ENCODE data around the gene CCNG2. TPM values are rescaled to one million over a fixed set of nuclear protein-coding genes. Genes with fewer than 3 reads are reported as not detected.

CCNG2 gene
- polyA plus RNA-seq, 4 donors = 137 to 146 (median 140) TPM

- DNase-seq (ENCODE audit: low read depth in 4 of 4, low spot score in 2 of 4) = no peak
Observed at GRCh38 chr4:77146186-77147078, 10.6 kb upstream of the CCNG2 start.

GRCh38 chr4:77147079-77147782, 9.8 kb upstream of the CCNG2 start:
- no peak for DNase-seq (ENCODE audit: low read depth in 4 of 4, low spot score in 2 of 4)

- DNase-seq (ENCODE audit: low read depth in 4 of 4, low spot score in 2 of 4) = no peak
Observed at GRCh38 chr4:77148078-77148477, 8.9 kb upstream of the CCNG2 start.

- no peak for DNase-seq (ENCODE audit: low read depth in 4 of 4, low spot score in 2 of 4)
Observed at GRCh38 chr4:77149789-77150188, 7.2 kb upstream of the CCNG2 start.

GRCh38 chr4:77151241-77151640, 5.8 kb upstream of the CCNG2 start:
- DNase-seq (ENCODE audit: low read depth in 4 of 4, low spot score in 2 of 4) = no peak

- DNase-seq (ENCODE audit: low read depth in 4 of 4, low spot score in 2 of 4) = no peak
Observed at GRCh38 chr4:77152421-77152820, 4.6 kb upstream of the CCNG2 start.

GRCh38 chr4:77153006-77153405, 4.0 kb upstream of the CCNG2 start:
- no peak for DNase-seq (ENCODE audit: low read depth in 4 of 4, low spot score in 2 of 4)

GRCh38 chr4:77154065-77154464, 2.9 kb upstream of the CCNG2 start:
- DNase-seq (ENCODE audit: low read depth in 4 of 4, low spot score in 2 of 4) = no peak

GRCh38 chr4:77154761-77155499, 2.1 kb upstream of the CCNG2 start:
- no peak for DNase-seq (ENCODE audit: low read depth in 4 of 4, low spot score in 2 of 4)

GRCh38 chr4:77155631-77156452, 1.2 kb upstream of the CCNG2 start:
- no peak for DNase-seq (ENCODE audit: low read depth in 4 of 4, low spot score in 2 of 4)

- DNase-seq (ENCODE audit: low read depth in 4 of 4, low spot score in 2 of 4) = peak; percentile 100
Observed at GRCh38 chr4:77156533-77156911, 485 bp upstream of the CCNG2 start.

- peak; percentile 74 to 90 (median 80) for DNase-seq (ENCODE audit: low read depth in 4 of 4, low spot score in 2 of 4)
Observed at GRCh38 chr4:77157859-77158486, 966 bp downstream of the CCNG2 start.

- DNase-seq (ENCODE audit: low read depth in 4 of 4, low spot score in 2 of 4) = no peak
Observed at GRCh38 chr4:77158487-77158861, 1.5 kb downstream of the CCNG2 start.

- no peak for DNase-seq (ENCODE audit: low read depth in 4 of 4, low spot score in 2 of 4)
Observed at GRCh38 chr4:77159806-77160205, 2.8 kb downstream of the CCNG2 start.

GRCh38 chr4:77163641-77164040, 6.6 kb downstream of the CCNG2 start:
- no peak for DNase-seq (ENCODE audit: low read depth in 4 of 4, low spot score in 2 of 4)

- no peak for DNase-seq (ENCODE audit: low read depth in 4 of 4, low spot score in 2 of 4)
Observed at GRCh38 chr4:77167173-77167572, 10.2 kb downstream of the CCNG2 start.

- DNase-seq (ENCODE audit: low read depth in 4 of 4, low spot score in 2 of 4) = no peak
Observed at GRCh38 chr4:77167866-77168265, 10.9 kb downstream of the CCNG2 start.

- DNase-seq (ENCODE audit: low read depth in 4 of 4, low spot score in 2 of 4) = no peak
Observed at GRCh38 chr4:77169481-77169880, 12.5 kb downstream of the CCNG2 start.

- no peak for DNase-seq (ENCODE audit: low read depth in 4 of 4, low spot score in 2 of 4)
Observed at GRCh38 chr4:77170926-77171325, 13.9 kb downstream of the CCNG2 start.

GRCh38 chr4:77172336-77172735, 15.3 kb downstream of the CCNG2 start:
- no peak for DNase-seq (ENCODE audit: low read depth in 4 of 4, low spot score in 2 of 4)

Measured in left renal cortex interstitium (tissue), 4 donors.